HTR-8/SVneo (cell line): ENCODE measurements around the gene SAA1.
"Not testable (repeated sequence)": the region's sequence is repeated elsewhere in the genome, so short reads cannot be mapped to it uniquely, and the experiment has no call there.

Source experiments
- DNase-seq: peaks from one replicate; pipeline ENCODE4 v3.0.0; 2011; ENCODE audit warnings: low spot score, mixed read lengths; ENCODE audit not compliant: insufficient read length
- FAIRE-seq: peaks from 2 replicates; lab custom pipeline; 2011; peaks lifted over from hg19 to GRCh38; lab: Jason Lieb, UNC

SAA1 gene

GRCh38 chr11:18254781-18255361 lies 11.2 kb upstream of the SAA1 start:
- DNase-seq (no peak), FAIRE-seq (no peak)

DNA sequence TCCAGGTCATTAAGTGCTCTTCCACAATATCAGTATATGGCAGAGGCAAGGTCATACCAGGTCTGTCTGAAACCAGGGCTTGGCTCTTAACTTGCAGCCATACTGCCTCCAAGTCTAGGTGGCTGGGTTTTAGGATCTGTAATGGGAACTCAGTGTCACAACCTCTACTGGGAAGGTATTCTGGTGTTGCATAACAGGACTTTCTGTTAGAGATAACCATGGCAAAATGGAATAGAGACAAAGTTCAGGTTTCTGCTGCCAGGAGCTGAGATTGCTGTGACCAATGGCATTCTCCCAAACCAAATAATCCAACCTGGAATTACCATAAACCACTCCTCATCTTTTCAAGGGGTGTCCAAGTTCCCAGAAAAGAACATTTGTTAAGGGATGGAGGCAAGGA lies 6.8 kb upstream of the SAA1 start:
- DNase-seq, result no peak
- FAIRE-seq, result no peak

DNA sequence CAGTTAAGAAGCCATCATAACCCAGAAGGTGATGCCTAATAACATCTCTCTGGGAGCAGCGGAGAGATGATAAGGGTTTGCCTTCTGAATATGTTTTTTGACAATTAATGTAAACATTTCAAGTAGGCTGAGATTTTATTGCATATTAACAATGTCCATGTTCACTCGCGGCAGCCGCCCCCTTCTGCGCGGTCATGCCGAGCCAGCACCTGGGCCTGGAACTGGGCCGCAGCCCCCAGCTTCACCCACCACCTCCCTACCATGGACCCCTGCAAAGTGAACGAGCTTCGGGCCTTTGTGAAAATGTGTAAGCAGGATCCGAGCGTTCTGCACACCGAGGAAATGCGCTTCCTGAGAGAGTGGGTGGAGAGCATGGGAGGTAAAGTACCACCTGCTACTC lies 4.3 kb upstream of the SAA1 start:
- no peak for DNase-seq
- FAIRE-seq, result no peak

DNA sequence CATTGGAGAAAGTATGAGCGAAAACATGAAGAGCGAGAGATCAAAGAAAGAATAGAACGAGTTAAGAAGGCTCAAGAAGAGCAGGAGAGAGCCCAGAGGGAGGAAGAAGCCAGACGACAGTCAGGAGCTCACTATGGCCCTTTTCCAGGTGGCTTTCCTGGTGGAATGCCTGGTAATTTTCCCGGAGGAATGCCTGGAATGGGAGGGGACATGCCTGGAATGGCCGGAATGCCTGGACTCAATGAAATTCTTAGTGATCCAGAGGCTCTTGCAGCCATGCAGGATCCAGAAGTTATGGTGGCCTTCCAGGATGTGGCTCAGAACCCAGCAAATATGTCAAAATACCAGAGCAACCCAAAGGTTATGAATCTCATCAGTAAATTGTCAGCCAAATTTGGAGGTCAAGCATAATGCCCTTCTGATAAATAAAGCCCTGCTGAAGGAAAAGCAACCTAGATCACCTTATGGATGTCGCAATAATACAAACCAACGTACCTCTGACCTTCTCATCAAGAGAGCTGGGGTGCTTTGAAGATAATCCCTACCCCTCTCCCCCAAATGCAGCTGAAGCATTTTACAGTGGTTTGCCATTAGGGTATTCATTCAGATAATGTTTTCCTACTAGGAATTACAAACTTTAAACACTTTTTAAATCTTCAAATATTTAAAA lies 3.2 kb upstream of the SAA1 start:
- not testable (repeated sequence) for FAIRE-seq, DNase-seq

DNA sequence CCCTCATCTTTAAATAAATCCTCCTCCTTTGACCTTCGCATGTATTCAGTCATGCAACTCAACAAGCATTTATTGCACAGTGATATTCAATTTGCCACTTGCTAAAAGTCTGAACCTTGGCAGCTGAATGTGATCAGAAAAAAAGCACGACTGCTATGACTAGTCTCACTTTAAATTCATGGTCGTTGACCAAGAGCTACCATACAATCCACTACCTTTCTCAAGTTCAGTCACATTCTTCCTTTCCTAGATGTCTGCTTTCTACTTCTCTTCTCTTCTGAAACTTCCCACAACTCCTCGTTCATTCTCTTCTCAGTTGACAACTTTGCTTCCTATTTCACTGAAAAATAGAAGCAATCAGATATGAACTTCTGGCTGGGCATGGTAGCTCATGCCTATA lies 2.0 kb upstream of the SAA1 start:
- FAIRE-seq (no peak), DNase-seq (no peak)

- DNase-seq (no peak), FAIRE-seq (no peak)
Observed at GRCh38 chr11:18264677-18265555, 1.1 kb upstream of the SAA1 start.

- not testable (repeated sequence) for FAIRE-seq, DNase-seq
Observed at GRCh38 chr11:18267335-18268133, 1.5 kb downstream of the SAA1 start.

DNA sequence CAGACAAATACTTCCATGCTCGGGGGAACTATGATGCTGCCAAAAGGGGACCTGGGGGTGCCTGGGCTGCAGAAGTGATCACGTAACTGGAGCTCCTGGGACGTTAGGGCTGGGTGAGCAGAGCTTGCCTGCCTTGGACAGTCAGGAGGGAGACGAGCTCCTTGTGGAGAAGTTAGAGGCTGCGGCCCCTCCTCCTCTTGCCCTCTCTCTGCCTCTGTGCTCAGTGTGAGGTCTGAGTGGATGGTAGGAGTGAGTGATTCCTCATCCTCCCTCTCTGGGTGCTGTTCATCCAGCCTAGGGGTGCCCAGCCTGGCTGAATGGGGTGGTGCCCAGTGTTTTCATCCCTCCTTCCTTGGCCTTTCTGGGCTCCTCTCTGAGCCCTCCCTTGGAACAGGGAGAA lies 3.2 kb downstream of the SAA1 start:
- DNase-seq, FAIRE-seq: not testable (repeated sequence)

DNA sequence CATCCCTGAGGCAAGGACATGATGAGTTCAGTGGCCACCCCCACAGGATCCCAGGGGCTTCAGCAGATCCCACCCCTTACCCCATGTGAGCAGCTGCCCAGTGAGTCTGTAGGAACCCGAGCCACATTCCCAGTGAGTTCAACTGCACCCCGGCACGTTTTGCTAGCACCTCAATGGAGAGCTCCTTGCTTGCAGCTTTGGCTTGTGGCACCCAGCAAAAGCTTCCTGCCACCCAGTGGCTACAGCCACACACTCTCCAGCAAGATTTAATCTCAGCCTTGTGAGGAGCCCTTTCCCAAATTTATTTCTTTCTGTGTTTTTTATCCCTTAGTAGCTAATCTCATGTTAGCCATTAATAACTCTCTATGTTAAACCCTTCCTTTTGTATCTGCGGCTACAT lies 4.0 kb downstream of the SAA1 start:
- FAIRE-seq, result no peak
- DNase-seq, result no peak

- DNase-seq (no peak), FAIRE-seq (no peak)
Observed at GRCh38 chr11:18271206-18271605, 5.1 kb downstream of the SAA1 start.

DNA sequence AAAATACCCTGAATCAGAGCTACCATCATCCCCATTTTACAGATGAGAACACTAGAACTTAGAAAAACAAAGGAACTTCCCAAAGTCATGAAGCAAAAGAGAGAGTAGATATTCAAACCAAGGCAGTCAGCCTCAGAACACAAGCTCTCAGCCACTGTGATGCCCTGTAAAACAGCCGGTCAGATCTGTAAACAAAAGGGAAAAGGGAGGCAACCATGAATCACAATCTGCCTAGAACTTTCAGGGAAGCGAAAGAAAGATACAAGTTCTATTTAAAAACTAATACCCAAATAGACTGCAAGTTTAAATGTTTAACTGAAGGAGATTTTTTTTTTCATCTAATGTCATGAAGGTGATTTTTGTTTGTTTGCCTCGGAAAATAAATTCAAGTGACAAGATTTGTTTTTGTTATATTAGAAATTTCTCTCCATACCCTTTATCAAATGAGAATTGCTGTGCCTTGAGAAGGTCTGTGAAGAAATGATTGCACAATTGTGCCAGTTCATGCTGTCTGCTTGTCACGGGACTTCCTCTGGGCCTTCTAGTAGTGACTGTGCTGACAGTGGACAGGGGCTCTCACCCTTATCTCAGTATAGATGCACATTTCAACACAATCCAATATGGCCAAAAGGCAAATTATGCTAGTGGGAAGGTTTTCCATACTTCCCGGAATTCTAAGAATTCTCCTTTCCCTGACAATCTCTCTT lies 11.7 kb downstream of the SAA1 start:
- FAIRE-seq (no peak), DNase-seq (no peak)

DNA sequence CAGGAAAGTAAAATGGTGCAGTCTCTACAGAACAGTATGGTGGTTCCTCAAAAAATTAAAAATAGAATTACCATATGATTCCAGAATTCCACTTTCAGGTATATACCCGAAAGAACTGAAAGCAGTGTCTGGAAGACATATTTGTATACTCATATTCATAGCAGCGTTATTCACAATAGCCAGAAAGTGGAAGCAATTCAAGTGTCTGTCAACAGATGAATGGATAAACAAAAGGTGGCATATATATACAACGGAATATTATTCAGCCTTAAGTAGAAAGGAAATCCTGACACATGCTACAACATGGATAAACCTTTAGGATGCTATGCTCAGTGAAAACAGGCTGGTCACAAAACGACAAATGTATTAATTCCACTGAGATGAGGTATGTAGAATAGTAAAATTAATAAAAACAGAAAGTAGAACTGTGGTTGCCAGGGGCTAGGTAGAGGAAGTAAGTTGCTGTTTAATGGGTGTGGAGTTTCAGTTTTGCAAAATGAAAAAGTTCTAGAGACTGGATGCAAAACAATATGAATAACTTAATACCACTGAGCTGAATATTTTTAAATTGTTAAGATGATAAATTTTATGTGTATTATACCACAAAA lies 14.5 kb downstream of the SAA1 start:
- no peak for DNase-seq

GRCh38 chr11:18282626-18283025 lies 16.6 kb downstream of the SAA1 start:
- DNase-seq, result no peak
- no peak for FAIRE-seq

More for the DNA sequence above, 14.5 kb downstream of the SAA1 start:
- FAIRE-seq, result no peak

DNA sequence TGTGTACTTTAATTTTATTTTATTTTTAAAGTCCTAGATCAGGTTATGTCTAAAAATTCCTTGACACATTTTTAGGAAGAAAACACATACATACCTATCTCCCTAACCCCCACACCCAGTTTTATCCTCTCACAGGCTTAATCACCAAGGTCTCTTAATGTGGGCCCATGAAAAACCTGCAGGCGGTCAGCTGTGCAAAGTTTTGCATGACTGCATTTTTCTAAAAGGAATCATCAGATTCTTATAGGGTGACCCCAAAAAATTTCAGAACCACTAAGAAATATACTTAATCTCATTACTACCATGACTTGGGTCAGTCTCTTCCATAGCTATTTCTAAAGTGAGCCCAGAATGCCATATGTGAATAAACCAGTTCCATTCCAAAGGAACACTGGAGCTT lies 19.8 kb downstream of the SAA1 start:
- no peak for DNase-seq
- no peak for FAIRE-seq

- no peak for DNase-seq
- FAIRE-seq, result no peak
Observed at GRCh38 chr11:18288911-18289310, 22.8 kb downstream of the SAA1 start.

DNA sequence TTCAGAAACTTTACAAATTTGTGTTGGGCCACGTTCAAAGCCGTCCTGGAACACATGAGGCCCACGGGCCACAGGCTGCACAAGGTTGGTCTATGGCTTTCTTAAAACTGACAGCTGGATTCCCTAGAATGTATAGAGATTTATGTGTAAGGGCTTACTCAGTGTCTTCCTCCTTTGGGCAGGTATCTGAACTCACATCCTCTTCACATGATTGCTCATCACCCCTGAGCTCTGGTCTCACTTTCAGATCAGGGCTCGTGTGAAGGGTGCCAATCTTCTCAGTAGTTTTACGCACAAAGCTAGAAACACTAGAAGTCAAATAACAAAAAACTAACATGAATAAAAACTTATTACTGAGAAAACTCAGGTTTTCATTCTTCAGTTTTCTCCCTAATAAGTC lies 28.8 kb downstream of the SAA1 start:
- DNase-seq (no peak), FAIRE-seq (no peak)

- FAIRE-seq (no peak), DNase-seq (no peak)
Observed at GRCh38 chr11:18295316-18295715, 29.3 kb downstream of the SAA1 start.

GRCh38 chr11:18299721-18300120 lies 33.7 kb downstream of the SAA1 start:
- FAIRE-seq (no peak), DNase-seq (no peak)

DNA sequence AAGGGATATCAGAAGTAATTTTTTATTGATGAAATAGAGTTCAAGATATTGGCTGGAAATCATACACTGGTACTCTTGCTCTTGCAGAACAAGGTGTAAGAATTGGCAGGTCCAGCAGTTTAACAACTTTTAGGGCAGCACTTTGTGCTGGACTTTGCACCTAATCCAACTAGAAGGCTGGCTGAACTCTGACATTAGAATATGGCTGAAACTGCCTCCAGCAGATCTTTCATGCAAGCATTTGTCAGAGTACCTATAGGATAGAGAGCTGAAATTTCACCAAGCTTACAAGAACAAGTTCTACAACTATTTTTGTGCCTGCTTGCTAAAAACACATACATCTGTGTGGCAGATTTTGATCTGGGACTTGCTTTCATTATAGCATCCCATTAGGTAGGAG lies 38.7 kb downstream of the SAA1 start:
- no peak for FAIRE-seq
- no peak for DNase-seq
